GM18526 (cell line): Measurements from ENCODE around the gene TSPAN15.

ENCODE experiments used
- POLR2A ChIP-seq: IDR thresholded peaks from 3 replicates; pipeline ENCODE4 v1.6.1; 2011; ENCODE audit not compliant: insufficient read length; ENCODE audit errors: extremely low read depth

TSPAN15 gene

GRCh38 chr10:69479240-69480067 lies 28.2 kb downstream of the TSPAN15 start:
- TF ChIP-seq POLR2A, result no peak

- no peak for TF ChIP-seq POLR2A
These were observed 28.8 kb downstream of the TSPAN15 start for GRCh38 chr10:69480068-69480412.

DNA sequence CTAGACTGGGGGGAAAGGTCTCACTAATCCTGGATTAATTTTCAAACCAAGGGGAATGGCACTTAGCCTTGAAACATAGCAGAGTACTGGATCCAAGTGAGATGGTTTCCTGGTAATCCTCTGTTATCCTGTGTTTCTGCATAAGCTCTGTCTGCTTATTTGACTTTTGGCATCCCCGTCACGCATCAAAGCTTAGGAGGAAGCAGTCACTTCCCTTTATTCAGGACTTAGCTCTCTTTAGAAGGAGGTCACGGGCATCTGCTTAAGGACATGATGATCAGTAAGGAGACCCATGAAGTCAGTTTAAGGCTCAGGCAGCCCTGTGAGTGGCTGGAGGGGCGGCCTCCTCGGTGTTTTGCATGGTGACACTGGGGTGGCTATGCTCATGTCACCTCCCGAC lies 30.0 kb downstream of the TSPAN15 start:
- no peak for TF ChIP-seq POLR2A

DNA sequence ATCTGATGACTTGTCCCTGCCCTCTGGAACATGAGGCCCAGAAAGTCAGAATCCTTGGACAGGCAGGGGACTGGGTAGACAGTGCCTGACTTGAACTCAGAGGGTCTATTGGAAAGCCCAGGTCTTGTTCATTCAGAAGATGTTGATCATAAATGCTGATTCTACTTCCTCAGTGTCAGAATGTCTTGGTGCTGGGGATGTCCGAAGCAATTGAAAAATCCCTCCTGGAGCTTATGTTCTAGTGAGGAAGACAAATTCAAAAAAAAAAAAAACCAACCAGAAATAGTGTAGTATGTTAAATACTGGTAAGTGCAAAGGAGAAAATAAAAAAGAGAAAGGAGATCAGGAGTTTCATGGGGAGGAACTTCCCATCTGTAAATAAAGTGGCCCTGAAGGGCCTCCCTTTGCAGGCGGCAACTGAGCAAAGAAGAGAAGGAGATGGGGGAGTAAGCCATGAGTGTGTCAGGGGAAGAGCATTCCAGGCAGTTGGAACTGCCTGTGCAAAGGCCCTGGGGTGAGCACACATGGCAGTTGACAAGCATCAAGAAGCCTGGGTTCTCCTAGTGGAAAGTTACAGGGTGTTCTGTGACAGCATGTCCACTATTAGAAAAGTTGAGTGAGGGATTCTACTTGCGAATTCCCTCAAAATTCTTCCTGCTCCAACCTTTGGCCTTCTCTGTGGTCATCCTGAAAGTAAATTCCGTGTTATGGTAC lies 30.7 kb downstream of the TSPAN15 start:
- no peak for TF ChIP-seq POLR2A

GRCh38 chr10:69483963-69484362 lies 32.7 kb downstream of the TSPAN15 start:
- no peak for TF ChIP-seq POLR2A

- TF ChIP-seq POLR2A, result no peak
These were observed 33.5 kb downstream of the TSPAN15 start for GRCh38 chr10:69484736-69485135.

DNA sequence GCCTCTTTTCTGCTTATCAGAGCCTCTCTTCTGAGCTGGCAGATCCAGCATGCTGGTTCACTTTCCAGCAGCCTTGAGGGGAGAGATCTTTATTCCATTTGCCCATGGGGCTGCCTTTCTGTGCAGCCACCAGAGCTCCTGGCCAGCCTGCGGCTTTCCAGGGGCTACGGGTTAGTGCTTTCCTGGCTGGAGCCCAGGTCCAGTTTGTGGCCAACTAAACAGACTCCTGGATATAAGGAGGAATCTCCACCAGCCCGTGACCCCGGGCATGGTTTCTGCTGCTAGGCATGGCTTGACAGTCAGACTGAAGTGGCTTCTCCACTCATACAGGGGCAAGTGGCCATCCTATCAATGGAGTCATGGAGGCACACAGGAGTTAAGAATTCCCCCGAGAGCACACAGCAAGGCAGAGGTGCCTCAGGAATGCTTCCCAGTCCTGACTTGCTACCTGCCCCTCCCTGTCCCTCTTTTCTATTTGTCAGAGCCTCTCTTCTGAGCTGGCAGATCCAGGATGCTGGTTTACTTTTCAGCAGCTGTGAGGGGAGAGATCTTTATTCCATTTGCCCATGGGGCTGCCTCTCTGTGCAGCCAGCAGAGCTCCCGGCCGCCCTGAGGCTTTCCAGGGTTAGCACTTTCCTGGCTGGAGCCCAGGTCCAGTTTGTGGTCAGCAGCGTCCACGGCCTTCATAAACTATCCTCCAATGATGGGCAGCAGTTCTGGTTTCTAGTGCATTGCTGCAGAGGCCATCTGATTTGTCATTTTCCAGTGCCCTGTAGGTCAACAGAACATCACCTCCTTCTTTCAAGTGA lies 35.9 kb downstream of the TSPAN15 start:
- TF ChIP-seq POLR2A, result no peak

GRCh38 chr10:69489506-69490090 lies 38.3 kb downstream of the TSPAN15 start:
- TF ChIP-seq POLR2A, result no peak

GRCh38 chr10:69490876-69491275 lies 39.6 kb downstream of the TSPAN15 start:
- no peak for TF ChIP-seq POLR2A

- no peak for TF ChIP-seq POLR2A
These were observed 40.3 kb downstream of the TSPAN15 start for GRCh38 chr10:69491611-69492010.

- TF ChIP-seq POLR2A, result no peak
These were observed 41.0 kb downstream of the TSPAN15 start for GRCh38 chr10:69492091-69492745.

GRCh38 chr10:69492746-69493462 lies 41.6 kb downstream of the TSPAN15 start:
- no peak for TF ChIP-seq POLR2A

GRCh38 chr10:69494626-69495558 lies 43.6 kb downstream of the TSPAN15 start:
- no peak for TF ChIP-seq POLR2A
